Thoracic aorta (tissue), 2 donors: Measurements from ENCODE around the gene DGCR2. TPM values are rescaled to one million over a fixed set of nuclear protein-coding genes. Genes with fewer than 3 reads are reported as not detected.
"Not testable (repeated sequence)": the region's sequence is repeated elsewhere in the genome, so short reads cannot be mapped to it uniquely, and the experiment has no call there.

Experiments
- ATAC-seq: fragments of 150-250 bp; one replicate; pipeline ENCODE4 v1.8.0; 2017; ENCODE audit warnings: low read depth; ENCODE audit not compliant: insufficient number of reproducible peaks, low FRiP score
- DNase-seq: peaks from one replicate; pipeline ENCODE4 v3.0.0-alpha.2; 2020; ENCODE audit warnings: low spot score
- H3K27ac ChIP-seq, 2 donors: fragments of 200-600 bp; sonication (generic); 1 replicate in 1 of 2; 2 replicates in 1 of 2; pipeline ENCODE4 v1.5.1; 2016; ENCODE audit warnings: mild to moderate bottlenecking in 2 of 2, moderate library complexity in 2 of 2
- H3K27me3 ChIP-seq: fragments of 200-600 bp; sonication (generic); replicated peaks from 2 replicates; pipeline ENCODE4 v1.6.0; 2016; ENCODE audit warnings: mild to moderate bottlenecking; ENCODE audit not compliant: insufficient read depth
- H3K36me3 ChIP-seq: fragments of 200-600 bp; sonication (generic); one replicate; pipeline ENCODE4 v1.5.1; 2016
- H3K4me1 ChIP-seq, 2 donors: fragments of 200-600 bp; sonication (generic); 1 replicate in 1 of 2; 2 replicates in 1 of 2; pipeline versions ENCODE4 v1.5.1 to v1.6.0; 2016; ENCODE audit warnings: low read depth in 2 of 2, mild to moderate bottlenecking in 1 of 2; ENCODE audit not compliant: control insufficient read depth in 1 of 2
- H3K4me3 ChIP-seq: fragments of 200-600 bp; sonication (generic); 2 replicates; pipeline ENCODE4 v1.5.1; 2016; ENCODE audit warnings: mild to moderate bottlenecking
- H3K9me3 ChIP-seq: fragments of 200-600 bp; sonication (generic); 2 replicates; pipeline ENCODE4 v1.5.1; 2016
- total RNA-seq, 2 donors: library from RNA; depleted of rRNA; stranded (reverse); fragments of >200 nt; gene quantifications; one replicate each; pipeline versions ENCODE4 v1.1.0 to v1.2.3, GENCODE V29; 2016
- TF ChIP-seq, protein P1 (sequence below): fragments of 200-600 bp; sonication (generic); IDR thresholded peaks from one replicate; pipeline ENCODE4 v1.5.1; 2019; ENCODE audit warnings: antibody characterized with exemption

Gene DGCR2
- total RNA-seq, 2 donors from 2014 or later = 42.1 to 105 TPM

DNA sequence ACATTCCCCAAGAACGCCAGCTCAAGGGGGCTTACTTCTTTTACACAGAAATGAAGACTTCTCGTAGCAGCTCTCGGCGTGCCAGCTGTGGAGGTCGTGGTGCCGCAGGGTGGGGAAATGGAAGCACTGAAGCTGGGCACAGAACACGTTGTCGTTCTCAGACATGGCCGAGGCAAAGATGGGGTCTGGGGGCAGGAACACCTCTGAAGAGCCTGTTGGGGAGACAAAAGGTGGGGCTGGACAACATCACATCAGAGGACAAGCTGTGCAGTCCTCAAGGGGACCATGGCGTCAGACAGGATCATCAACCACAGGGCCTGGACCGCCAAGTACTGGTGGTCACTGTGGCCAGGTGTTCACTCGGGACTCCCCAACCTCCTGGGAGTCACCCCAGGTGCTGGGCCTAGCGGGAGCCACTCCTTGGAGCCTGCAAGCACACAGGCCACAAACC lies 65.2 kb downstream of the DGCR2 start:
- ATAC-seq (no peak), DNase-seq (no peak)

DNA sequence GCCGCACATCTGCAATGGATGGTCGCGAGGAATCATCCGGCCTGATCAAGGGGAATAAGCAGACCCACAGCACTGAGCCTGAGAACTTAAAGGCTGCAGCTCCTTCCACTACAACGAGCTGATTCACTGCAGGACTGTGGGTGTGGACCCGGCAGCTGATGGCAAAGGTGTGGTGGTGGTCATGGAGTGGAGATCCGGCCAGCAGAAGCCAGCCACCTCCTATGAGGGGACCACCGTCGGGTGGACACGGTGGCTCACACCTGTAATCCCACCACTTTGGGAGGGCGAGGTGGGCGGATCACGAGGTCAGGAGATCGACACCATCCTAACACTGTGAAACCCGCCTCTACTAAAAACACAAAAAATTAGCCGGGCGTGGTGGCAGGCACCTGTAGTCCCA lies 66.4 kb downstream of the DGCR2 start:
- DNase-seq (no peak), ATAC-seq (no peak)
- Histone ChIP-seq H3K4me1 (no peaks in the 10 kb centered on the region), H3K27ac (no peak overlapping the region), H3K4me3 (no peak overlapping the region), H3K9me3 (no peaks in the 10 kb centered on the region), H3K36me3 (peaks cover 45% of the 10 kb centered on the region), H3K27me3 (no peaks in the 10 kb centered on the region)
- TF ChIP-seq, protein P1, sequence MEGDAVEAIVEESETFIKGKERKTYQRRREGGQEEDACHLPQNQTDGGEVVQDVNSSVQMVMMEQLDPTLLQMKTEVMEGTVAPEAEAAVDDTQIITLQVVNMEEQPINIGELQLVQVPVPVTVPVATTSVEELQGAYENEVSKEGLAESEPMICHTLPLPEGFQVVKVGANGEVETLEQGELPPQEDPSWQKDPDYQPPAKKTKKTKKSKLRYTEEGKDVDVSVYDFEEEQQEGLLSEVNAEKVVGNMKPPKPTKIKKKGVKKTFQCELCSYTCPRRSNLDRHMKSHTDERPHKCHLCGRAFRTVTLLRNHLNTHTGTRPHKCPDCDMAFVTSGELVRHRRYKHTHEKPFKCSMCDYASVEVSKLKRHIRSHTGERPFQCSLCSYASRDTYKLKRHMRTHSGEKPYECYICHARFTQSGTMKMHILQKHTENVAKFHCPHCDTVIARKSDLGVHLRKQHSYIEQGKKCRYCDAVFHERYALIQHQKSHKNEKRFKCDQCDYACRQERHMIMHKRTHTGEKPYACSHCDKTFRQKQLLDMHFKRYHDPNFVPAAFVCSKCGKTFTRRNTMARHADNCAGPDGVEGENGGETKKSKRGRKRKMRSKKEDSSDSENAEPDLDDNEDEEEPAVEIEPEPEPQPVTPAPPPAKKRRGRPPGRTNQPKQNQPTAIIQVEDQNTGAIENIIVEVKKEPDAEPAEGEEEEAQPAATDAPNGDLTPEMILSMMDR = no peak

More for the DNA sequence above, 65.2 kb downstream of the DGCR2 start:
- Histone ChIP-seq H3K36me3 (peaks cover 47% of the 10 kb centered on the region), H3K27me3 (no peaks in the 10 kb centered on the region), H3K27ac (no peak overlapping the region), H3K4me3 (no peak overlapping the region), H3K9me3 (no peaks in the 10 kb centered on the region), H3K4me1 (no peaks in the 10 kb centered on the region)
- TF ChIP-seq, protein P1 = no peak

DNA sequence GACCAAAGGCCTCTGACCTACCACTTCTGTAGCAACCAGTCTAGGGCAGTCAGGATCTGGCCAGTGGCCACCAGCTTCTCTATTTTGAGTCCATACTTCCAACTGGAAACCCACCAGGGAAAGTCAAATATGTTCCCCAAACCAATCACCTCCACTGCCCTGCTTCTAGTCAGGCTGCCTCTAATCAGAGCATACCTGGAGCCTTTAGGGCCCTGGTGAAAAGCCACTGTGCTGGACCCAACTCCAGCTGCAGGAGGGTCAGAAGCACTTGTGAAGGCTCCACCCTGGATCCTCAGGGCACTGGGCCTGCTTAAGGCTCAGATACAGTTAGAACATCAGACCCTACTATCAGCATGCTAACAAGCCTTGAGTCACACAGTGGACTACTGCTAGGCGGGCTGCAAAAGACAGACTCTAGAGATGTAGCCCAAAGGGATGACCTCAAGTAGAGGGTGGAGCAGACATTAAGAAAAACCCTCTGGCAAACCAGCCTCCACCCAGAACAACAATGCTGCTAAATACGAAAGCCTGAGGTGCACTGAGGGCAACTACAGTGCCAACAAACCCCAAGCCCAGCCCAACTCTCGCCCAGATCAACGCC lies 69.2 kb downstream of the DGCR2 start:
- no peaks in the 10 kb centered on the region for H3K9me3 ChIP-seq
- H3K4me1 ChIP-seq = no peaks in the 10 kb centered on the region
- no peak for DNase-seq
- H3K27ac ChIP-seq = no peak overlapping the region
- TF ChIP-seq, protein P1 = no peak
- no peak for ATAC-seq
- peaks cover 28% of the 10 kb centered on the region for H3K36me3 ChIP-seq
- H3K27me3 ChIP-seq = no peaks in the 10 kb centered on the region
- H3K4me3 ChIP-seq = no peak overlapping the region

DNA sequence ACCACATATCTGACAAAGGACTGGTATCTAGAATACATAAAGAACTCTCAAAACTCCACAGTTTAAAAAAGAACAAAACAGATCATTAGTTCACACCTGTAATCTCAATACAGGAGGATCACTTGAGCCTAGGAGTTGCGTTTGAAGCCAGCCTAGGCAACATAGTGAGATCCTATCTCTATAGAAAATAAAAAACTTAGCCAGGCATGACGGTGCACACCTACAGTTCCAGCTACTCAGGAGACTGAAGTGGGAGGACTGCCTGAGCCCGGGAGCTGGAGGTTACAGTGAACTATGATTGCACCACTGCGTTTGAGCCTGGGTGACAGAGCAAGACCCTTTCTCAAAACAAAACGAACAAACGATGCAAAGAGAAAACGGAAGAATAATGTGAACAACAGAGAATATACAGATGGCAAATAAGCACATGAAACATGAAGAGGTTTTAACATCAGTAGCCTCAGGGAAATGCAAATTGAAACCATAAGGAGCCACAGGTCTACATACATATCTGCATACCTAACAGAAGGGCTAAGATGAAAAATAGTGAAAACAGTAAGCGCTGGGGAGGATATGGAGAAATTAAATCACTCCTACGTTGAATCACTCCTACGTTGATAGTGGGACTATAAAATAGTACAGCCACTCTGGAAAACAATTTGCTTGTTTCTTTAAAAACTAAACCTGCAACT lies 70.7 kb downstream of the DGCR2 start:
- Histone ChIP-seq H3K27ac (no peak overlapping the region), H3K4me1 (no peaks in the 10 kb centered on the region), H3K27me3 (no peaks in the 10 kb centered on the region), H3K4me3 (no peak overlapping the region), H3K9me3 (no peaks in the 10 kb centered on the region), H3K36me3 (peaks cover 36% of the 10 kb centered on the region)
- TF ChIP-seq, protein P1 = no peak
- DNase-seq (no peak), ATAC-seq (no peak)

DNA sequence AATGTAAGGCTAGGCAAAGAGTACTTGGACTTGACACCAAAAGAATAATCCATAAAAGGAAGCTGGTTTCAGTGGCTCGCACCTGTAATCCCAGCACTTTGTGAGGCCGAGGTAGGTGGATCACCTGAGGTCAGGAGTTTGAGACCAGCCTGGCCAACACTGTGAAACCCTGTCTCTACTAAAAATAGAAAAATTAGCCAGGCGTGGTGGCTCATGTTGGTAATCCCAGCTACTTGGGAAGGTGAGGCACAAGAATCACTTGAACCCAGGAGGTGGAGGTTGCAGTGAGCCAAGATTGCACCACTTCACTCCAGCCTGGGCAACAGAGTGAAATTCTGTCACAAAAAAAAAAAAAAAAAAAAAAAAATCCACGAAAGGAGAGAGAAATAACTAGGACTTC lies 71.4 kb downstream of the DGCR2 start:
- not testable (repeated sequence) for H3K27ac ChIP-seq, H3K4me3 ChIP-seq, H3K9me3 ChIP-seq, H3K27me3 ChIP-seq, H3K4me1 ChIP-seq, ATAC-seq, DNase-seq
- H3K36me3 ChIP-seq = peaks cover 37% of the 10 kb centered on the region
